ENCODE measurements around the gene STX3. TPM values are rescaled to one million over a fixed set of nuclear protein-coding genes. Genes with fewer than 3 reads are reported as not detected.

Gene STX3
- total and polyA plus RNA-seq, 2 of the 13 experiments (the other 11 are each of a cell fraction or from before 2014, with no cell fraction given), result 16.5 to 24.0 TPM

GRCh38 chr11:59761993-59762392 is 6.8 kb downstream of the STX3 start:
- no peaks in the 10 kb centered on the region for H3K27me3 ChIP-seq (ENCODE audit: control insufficient read depth in 1 of 2, insufficient read depth in 2 of 2, low read length in 2 of 2)
- no peaks in the 10 kb centered on the region for H4K20me1 ChIP-seq (ENCODE audit: insufficient read depth, low read length)
- H3K27ac ChIP-seq (ENCODE audit: extremely low read length, insufficient read depth, low read length), result no peak overlapping the region
- intact Hi-C loops (cut with micrococcal nuclease; ENCODE audit: unreplicated experiment), result no loop called here
- H3K9me3 ChIP-seq (ENCODE audit: low read length), result no peaks in the 10 kb centered on the region
- ChIA-PET CTCF (ENCODE audit: low intra/inter-chr PET ratio, low total read pairs) (no interaction called here), POLR2A (no interaction called here)
- WGBS (ENCODE audit: low lambda C conversion rate), result 94% methylated on average over 6 of the region's 6 CpGs
- no peak overlapping the region for H3K9ac ChIP-seq (ENCODE audit: insufficient read depth, low read depth, low read length)
- in situ Hi-C loops (cut with HindIII; ENCODE audit: extremely low pct_ligation_motif_present, low pct_unique_long_range_greater_than_20kb), result no loop called here
- no peak for FAIRE-seq
- H3K4me2 ChIP-seq (ENCODE audit: low read depth, low read length), result no peak overlapping the region
- no peak for ATAC-seq
- peaks cover 19% of the 10 kb centered on the region for H3K4me1 ChIP-seq (ENCODE audit: insufficient read depth, low read length)
- H2AFZ ChIP-seq (ENCODE audit: low read length), result no peak overlapping the region
- DNase-seq (ENCODE audit: low spot score), result no peak
- no peaks in the 10 kb centered on the region for H3K79me2 ChIP-seq (ENCODE audit: insufficient read depth, low read length)
- peaks cover 0 to 4% of the 10 kb centered on the region in 2 experiments; a peak in 2 of 5 replicates for H3K36me3 ChIP-seq (replicated peaks in 1 of 2; ENCODE audit: control insufficient read depth in 1 of 2, insufficient read depth in 2 of 2, low read length in 2 of 2)
- no TSS peak for BruUV-seq (replicated peaks)
- no peak overlapping the region for H3K4me3 ChIP-seq (replicated peaks in 1 of 3; ENCODE audit: insufficient read depth in 1 of 3, low read depth in 2 of 3, low read length in 3 of 3)
- TF ChIP-seq, protein P1, sequence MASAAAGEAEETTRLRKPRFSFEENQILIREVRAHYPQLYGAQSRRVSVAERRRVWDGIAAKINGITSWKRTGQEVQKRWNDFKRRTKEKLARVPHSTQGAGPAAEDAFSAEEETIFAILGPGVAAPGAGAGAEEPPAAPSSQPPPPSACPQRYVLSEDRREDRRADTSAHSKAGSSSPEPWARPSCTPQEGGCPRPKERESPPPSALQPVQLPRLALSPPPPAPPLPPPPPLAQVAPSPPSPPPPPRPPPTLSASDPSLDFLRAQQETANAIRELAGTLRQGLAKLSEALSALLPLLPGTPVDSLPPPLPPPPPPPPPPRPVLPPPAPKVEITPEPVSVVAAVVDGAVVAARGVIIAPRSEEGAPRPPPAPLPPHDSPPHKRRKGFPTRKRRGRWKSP (CRISPR knock-in tag; IDR thresholded peaks at IDR 0.05), result no peak
- no peak for TF ChIP-seq ZNF20 (CRISPR knock-in tag; IDR thresholded peaks at IDR 0.05)
- TF ChIP-seq, protein P2, sequence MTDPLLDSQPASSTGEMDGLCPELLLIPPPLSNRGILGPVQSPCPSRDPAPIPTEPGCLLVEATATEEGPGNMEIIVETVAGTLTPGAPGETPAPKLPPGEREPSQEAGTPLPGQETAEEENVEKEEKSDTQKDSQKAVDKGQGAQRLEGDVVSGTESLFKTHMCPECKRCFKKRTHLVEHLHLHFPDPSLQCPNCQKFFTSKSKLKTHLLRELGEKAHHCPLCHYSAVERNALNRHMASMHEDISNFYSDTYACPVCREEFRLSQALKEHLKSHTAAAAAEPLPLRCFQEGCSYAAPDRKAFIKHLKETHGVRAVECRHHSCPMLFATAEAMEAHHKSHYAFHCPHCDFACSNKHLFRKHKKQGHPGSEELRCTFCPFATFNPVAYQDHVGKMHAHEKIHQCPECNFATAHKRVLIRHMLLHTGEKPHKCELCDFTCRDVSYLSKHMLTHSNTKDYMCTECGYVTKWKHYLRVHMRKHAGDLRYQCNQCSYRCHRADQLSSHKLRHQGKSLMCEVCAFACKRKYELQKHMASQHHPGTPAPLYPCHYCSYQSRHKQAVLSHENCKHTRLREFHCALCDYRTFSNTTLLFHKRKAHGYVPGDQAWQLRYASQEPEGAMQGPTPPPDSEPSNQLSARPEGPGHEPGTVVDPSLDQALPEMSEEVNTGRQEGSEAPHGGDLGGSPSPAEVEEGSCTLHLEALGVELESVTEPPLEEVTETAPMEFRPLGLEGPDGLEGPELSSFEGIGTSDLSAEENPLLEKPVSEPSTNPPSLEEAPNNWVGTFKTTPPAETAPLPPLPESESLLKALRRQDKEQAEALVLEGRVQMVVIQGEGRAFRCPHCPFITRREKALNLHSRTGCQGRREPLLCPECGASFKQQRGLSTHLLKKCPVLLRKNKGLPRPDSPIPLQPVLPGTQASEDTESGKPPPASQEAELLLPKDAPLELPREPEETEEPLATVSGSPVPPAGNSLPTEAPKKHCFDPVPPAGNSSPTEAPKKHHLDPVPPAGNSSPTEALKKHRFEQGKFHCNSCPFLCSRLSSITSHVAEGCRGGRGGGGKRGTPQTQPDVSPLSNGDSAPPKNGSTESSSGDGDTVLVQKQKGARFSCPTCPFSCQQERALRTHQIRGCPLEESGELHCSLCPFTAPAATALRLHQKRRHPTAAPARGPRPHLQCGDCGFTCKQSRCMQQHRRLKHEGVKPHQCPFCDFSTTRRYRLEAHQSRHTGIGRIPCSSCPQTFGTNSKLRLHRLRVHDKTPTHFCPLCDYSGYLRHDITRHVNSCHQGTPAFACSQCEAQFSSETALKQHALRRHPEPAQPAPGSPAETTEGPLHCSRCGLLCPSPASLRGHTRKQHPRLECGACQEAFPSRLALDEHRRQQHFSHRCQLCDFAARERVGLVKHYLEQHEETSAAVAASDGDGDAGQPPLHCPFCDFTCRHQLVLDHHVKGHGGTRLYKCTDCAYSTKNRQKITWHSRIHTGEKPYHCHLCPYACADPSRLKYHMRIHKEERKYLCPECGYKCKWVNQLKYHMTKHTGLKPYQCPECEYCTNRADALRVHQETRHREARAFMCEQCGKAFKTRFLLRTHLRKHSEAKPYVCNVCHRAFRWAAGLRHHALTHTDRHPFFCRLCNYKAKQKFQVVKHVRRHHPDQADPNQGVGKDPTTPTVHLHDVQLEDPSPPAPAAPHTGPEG (CRISPR knock-in tag; IDR thresholded peaks at IDR 0.05), result no peak
- no peak for TF ChIP-seq CEBPZ (IDR thresholded peaks at IDR 0.05; ENCODE audit: low read length)
- TF ChIP-seq, protein P3, sequence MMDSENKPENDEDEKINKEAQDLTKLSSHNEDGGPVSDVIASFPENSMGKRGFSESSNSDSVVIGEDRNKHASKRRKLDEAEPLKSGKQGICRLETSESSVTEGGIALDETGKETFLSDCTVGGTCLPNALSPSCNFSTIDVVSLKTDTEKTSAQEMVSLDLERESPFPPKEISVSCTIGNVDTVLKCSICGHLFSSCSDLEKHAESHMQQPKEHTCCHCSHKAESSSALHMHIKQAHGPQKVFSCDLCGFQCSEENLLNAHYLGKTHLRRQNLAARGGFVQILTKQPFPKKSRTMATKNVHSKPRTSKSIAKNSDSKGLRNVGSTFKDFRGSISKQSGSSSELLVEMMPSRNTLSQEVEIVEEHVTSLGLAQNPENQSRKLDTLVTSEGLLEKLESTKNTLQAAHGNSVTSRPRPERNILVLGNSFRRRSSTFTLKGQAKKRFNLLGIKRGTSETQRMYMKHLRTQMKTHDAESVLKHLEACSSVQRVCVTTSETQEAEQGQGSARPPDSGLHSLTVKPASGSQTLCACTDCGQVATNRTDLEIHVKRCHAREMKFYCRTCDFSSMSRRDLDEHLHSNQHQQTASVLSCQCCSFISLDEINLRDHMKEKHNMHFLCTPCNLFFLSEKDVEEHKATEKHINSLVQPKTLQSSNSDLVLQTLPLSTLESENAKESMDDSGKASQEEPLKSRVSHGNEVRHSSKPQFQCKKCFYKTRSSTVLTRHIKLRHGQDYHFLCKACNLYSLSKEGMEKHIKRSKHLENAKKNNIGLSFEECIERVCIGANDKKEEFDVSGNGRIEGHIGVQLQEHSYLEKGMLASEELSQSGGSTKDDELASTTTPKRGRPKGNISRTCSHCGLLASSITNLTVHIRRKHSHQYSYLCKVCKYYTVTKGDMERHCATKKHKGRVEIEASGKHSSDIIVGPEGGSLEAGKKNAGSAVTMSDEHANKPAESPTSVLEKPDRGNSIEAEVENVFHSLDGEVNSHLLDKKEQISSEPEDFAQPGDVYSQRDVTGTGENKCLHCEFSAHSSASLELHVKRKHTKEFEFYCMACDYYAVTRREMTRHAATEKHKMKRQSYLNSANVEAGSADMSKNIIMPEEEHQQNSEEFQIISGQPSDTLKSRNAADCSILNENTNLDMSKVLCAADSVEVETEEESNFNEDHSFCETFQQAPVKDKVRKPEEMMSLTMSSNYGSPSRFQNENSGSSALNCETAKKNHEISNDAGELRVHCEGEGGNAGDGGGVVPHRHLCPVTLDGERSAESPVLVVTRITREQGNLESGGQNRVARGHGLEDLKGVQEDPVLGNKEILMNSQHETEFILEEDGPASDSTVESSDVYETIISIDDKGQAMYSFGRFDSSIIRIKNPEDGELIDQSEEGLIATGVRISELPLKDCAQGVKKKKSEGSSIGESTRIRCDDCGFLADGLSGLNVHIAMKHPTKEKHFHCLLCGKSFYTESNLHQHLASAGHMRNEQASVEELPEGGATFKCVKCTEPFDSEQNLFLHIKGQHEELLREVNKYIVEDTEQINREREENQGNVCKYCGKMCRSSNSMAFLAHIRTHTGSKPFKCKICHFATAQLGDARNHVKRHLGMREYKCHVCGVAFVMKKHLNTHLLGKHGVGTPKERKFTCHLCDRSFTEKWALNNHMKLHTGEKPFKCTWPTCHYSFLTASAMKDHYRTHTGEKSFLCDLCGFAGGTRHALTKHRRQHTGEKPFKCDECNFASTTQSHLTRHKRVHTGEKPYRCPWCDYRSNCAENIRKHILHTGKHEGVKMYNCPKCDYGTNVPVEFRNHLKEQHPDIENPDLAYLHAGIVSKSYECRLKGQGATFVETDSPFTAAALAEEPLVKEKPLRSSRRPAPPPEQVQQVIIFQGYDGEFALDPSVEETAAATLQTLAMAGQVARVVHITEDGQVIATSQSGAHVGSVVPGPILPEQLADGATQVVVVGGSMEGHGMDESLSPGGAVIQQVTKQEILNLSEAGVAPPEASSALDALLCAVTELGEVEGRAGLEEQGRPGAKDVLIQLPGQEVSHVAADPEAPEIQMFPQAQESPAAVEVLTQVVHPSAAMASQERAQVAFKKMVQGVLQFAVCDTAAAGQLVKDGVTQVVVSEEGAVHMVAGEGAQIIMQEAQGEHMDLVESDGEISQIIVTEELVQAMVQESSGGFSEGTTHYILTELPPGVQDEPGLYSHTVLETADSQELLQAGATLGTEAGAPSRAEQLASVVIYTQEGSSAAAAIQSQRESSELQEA (CRISPR knock-in tag; IDR thresholded peaks at IDR 0.05; ENCODE audit: not compliant biosample characterization), result no peak
